ENCODE results near the gene UGDH.

GRCh38 chr4:39466747-39467146 lies 60.5 kb downstream of the UGDH start:
- no peak for TF ChIP-seq CTCF (IDR thresholded peaks at IDR 0.05; ENCODE audit: low read length)
- no peak for TF ChIP-seq EZH2 (optimal IDR thresholded peaks at IDR 0.05; ENCODE audit: low read depth, low read length)
